ENCODE data around the gene VWA5B2. TPM values are rescaled to one million over a fixed set of nuclear protein-coding genes. Genes with fewer than 3 reads are reported as not detected.

The VWA5B2 gene
- total and polyA plus RNA-seq, 9 of the 15 experiments (the other 6 are each of a cell fraction or from before 2014, with no cell fraction given) = 0.04 TPM; not detected in 8

- CTCF ChIA-PET (ENCODE audit: low intra/inter-chr PET ratio) = no interaction called here
Observed at GRCh38 chr3:184234671-184235380, 5.4 kb downstream of the VWA5B2 start.

More at GRCh38 chr3:184234671-184235380, 5.4 kb downstream of the VWA5B2 start:
- H3K79me2 ChIP-seq (ENCODE audit: control insufficient read depth, insufficient read depth, low read length) = no peaks in the 10 kb centered on the region
- TF ChIP-seq PRDM10 (IDR thresholded peaks at IDR 0.05; ENCODE audit: partially characterized antibody) = no peak
- peaks cover 29 to 57% of the 10 kb centered on the region in 2 experiments for H3K27me3 ChIP-seq (ENCODE audit: control insufficient read depth in 2 of 2, insufficient read depth in 2 of 2, low read length in 2 of 2)
- H2AFZ ChIP-seq (ENCODE audit: low read depth, low read length) = no peak overlapping the region
- intact Hi-C loops (cut with micrococcal nuclease) (no loop called here), in situ Hi-C loops (cut with MboI) (no loop called here)
- no peak for ATAC-seq
- H3K27ac ChIP-seq (ENCODE audit: extremely low read depth, low read depth, low read length) = no peak overlapping the region
- H3K4me1 ChIP-seq (replicated peaks in 1 of 2; ENCODE audit: control insufficient read depth in 2 of 2, insufficient read depth in 2 of 2, low read length in 2 of 2) = peaks cover 0 to 33% of the 10 kb centered on the region in 2 experiments; a peak in 3 of 5 replicates
- H4K20me1 ChIP-seq (replicated peaks; ENCODE audit: control insufficient read depth, insufficient read depth, low read length) = 0 out of 2 replicates have a peak, but pooled peaks cover 5% of the 10 kb centered on the region
- no peak for DNase-seq (ENCODE audit: extremely low read depth in 1 of 4, low spot score in 3 of 4)
- no TSS peak for BruUV-seq (replicated peaks)
- no peak overlapping the region for H3K4me3 ChIP-seq
- no peaks in the 10 kb centered on the region for H3K9me1 ChIP-seq (ENCODE audit: control insufficient read depth, insufficient read depth, low read length)
- POLR2A ChIA-PET = interaction anchor here (0.6 kb wide), 1 partner anchor 981 kb away, joined by 4 read pairs; no protein-coding TSS in a partner anchor
- 9% methylated on average over 18 of the region's 19 CpGs for WGBS (ENCODE audit: insufficient coverage, low coverage, missing lambda C conversion rate)
- H3K4me2 ChIP-seq (ENCODE audit: insufficient read depth, low read length) = no peak overlapping the region
- FAIRE-seq = no peak
- no peaks in the 10 kb centered on the region for H3K9me3 ChIP-seq (replicated peaks; ENCODE audit: control insufficient read depth, insufficient read depth, low read depth, low read length)
- no peaks in the 10 kb centered on the region for H3K36me3 ChIP-seq (ENCODE audit: control insufficient read depth, insufficient read depth, low read length)
- H3K9ac ChIP-seq (ENCODE audit: insufficient read depth in 1 of 2, low read depth in 2 of 2, low read length in 2 of 2) = peak overlapping the region in 1 of 2 experiments; percentile 6; a peak in 2 of 4 replicates

All from K562 (cell line).